SJSA1 (cell line): ENCODE measurements around the gene OCA2. TPM values are rescaled to one million over a fixed set of nuclear protein-coding genes. Genes with fewer than 3 reads are reported as not detected.

ENCODE experiments used
- DNase-seq, 2 experiments: peaks; one replicate each; pipeline ENCODE4 v3.0.0-alpha.2; 2015 to 2020; ENCODE audit warnings: low spot score in 2 of 2, low read depth in 1 of 2
- H3K27ac ChIP-seq: fragments of 250-450 bp; sonication (Bioruptor Pico); 2 replicates; pipeline ENCODE4 v1.5.1; 2020; ENCODE audit warnings: mild to moderate bottlenecking, moderate library complexity
- H3K27me3 ChIP-seq: fragments of 250-450 bp; sonication (Bioruptor Pico); replicated peaks from 2 replicates; pipeline ENCODE4 v1.5.1; 2020; ENCODE audit warnings: mild to moderate bottlenecking, moderate library complexity
- H3K36me3 ChIP-seq: fragments of 250-450 bp; sonication (Bioruptor Pico); 2 replicates; pipeline ENCODE4 v1.5.1; 2020; ENCODE audit warnings: mild to moderate bottlenecking
- H3K4me1 ChIP-seq: fragments of 250-450 bp; sonication (Bioruptor Pico); replicated peaks from 2 replicates; pipeline ENCODE4 v1.6.1; 2021; ENCODE audit warnings: mild to moderate bottlenecking
- H3K4me3 ChIP-seq: fragments of 250-450 bp; sonication (Bioruptor Pico); 2 replicates; pipeline ENCODE4 v1.5.1; 2020; ENCODE audit warnings: mild to moderate bottlenecking
- H3K9me3 ChIP-seq: fragments of 250-450 bp; sonication (Bioruptor Pico); replicated peaks from 2 replicates; pipeline ENCODE4 v1.5.1; 2020; ENCODE audit warnings: mild to moderate bottlenecking
- total RNA-seq: library from RNA; depleted of rRNA; stranded (reverse); fragments of >200 nt; shearing (Covaris generic); gene quantifications from 2 replicates; pipeline ENCODE4 v1.2.3, GENCODE V29; 2014

The OCA2 gene
- total RNA-seq, 1 experiment from 2014 or later: 0.11 TPM

- H3K9me3 ChIP-seq: no peaks in the 10 kb centered on the region
- H3K4me1 ChIP-seq: no peaks in the 10 kb centered on the region
- H3K4me3 ChIP-seq: no peak overlapping the region
- no peaks in the 10 kb centered on the region for H3K27me3 ChIP-seq
- H3K36me3 ChIP-seq: no peaks in the 10 kb centered on the region
- H3K27ac ChIP-seq: no peak overlapping the region
- DNase-seq: no peak
These were observed 39.1 kb downstream of the OCA2 start for GRCh38 chr15:28060005-28060404.

- Histone ChIP-seq H3K4me3 (no peak overlapping the region), H3K9me3 (no peaks in the 10 kb centered on the region), H3K27me3 (no peaks in the 10 kb centered on the region), H3K36me3 (no peaks in the 10 kb centered on the region), H3K4me1 (no peaks in the 10 kb centered on the region), H3K27ac (no peak overlapping the region)
- no peak for DNase-seq
These were observed 41.0 kb downstream of the OCA2 start for GRCh38 chr15:28058082-28058481.

GRCh38 chr15:28051955-28052633 is 47.0 kb downstream of the OCA2 start:
- no peak for DNase-seq
- H3K4me3 ChIP-seq: no peak overlapping the region
- H3K4me1 ChIP-seq: no peaks in the 10 kb centered on the region
- H3K9me3 ChIP-seq: no peaks in the 10 kb centered on the region; the same call in 1 of the 2 replicates
- H3K36me3 ChIP-seq: no peaks in the 10 kb centered on the region
- H3K27me3 ChIP-seq: no peaks in the 10 kb centered on the region
- no peak overlapping the region for H3K27ac ChIP-seq

GRCh38 chr15:28049581-28049980 is 49.5 kb downstream of the OCA2 start:
- no peaks in the 10 kb centered on the region for H3K36me3 ChIP-seq
- H3K27ac ChIP-seq: no peak overlapping the region
- no peak for DNase-seq
- H3K9me3 ChIP-seq: no peaks in the 10 kb centered on the region; the same call in 1 of the 2 replicates
- H3K4me3 ChIP-seq: no peak overlapping the region
- H3K27me3 ChIP-seq: no peaks in the 10 kb centered on the region
- H3K4me1 ChIP-seq: no peaks in the 10 kb centered on the region

- Histone ChIP-seq H3K27me3 (no peaks in the 10 kb centered on the region), H3K9me3 (no peaks in the 10 kb centered on the region; the same call in 1 of the 2 replicates), H3K27ac (no peak overlapping the region), H3K36me3 (no peaks in the 10 kb centered on the region), H3K4me3 (no peak overlapping the region), H3K4me1 (no peaks in the 10 kb centered on the region)
- DNase-seq: no peak
These were observed 51.8 kb downstream of the OCA2 start for GRCh38 chr15:28047277-28047676.

GRCh38 chr15:28044121-28044672 is 54.9 kb downstream of the OCA2 start:
- no peaks in the 10 kb centered on the region for H3K36me3 ChIP-seq
- no peak overlapping the region for H3K4me3 ChIP-seq
- no peak overlapping the region for H3K27ac ChIP-seq
- no peaks in the 10 kb centered on the region for H3K4me1 ChIP-seq
- H3K27me3 ChIP-seq: no peaks in the 10 kb centered on the region
- DNase-seq: no peak
- no peaks in the 10 kb centered on the region for H3K9me3 ChIP-seq

- Histone ChIP-seq H3K4me3 (no peak overlapping the region), H3K9me3 (no peaks in the 10 kb centered on the region), H3K27ac (no peak overlapping the region), H3K36me3 (no peaks in the 10 kb centered on the region), H3K27me3 (no peaks in the 10 kb centered on the region), H3K4me1 (no peaks in the 10 kb centered on the region)
- no peak for DNase-seq
These were observed 55.4 kb downstream of the OCA2 start for GRCh38 chr15:28043691-28044091.

- Histone ChIP-seq H3K9me3 (no peaks in the 10 kb centered on the region), H3K4me1 (no peaks in the 10 kb centered on the region), H3K27me3 (no peaks in the 10 kb centered on the region), H3K36me3 (no peaks in the 10 kb centered on the region), H3K4me3 (no peak overlapping the region), H3K27ac (no peak overlapping the region)
- no peak for DNase-seq
These were observed 61.0 kb downstream of the OCA2 start for GRCh38 chr15:28037969-28038590.

GRCh38 chr15:28033443-28033842 is 65.7 kb downstream of the OCA2 start:
- no peaks in the 10 kb centered on the region for H3K9me3 ChIP-seq
- DNase-seq: no peak
- H3K27me3 ChIP-seq: no peaks in the 10 kb centered on the region
- H3K36me3 ChIP-seq: no peaks in the 10 kb centered on the region
- H3K4me1 ChIP-seq: no peaks in the 10 kb centered on the region
- no peak overlapping the region for H3K27ac ChIP-seq
- no peak overlapping the region for H3K4me3 ChIP-seq

GRCh38 chr15:28030801-28031200 is 68.3 kb downstream of the OCA2 start:
- no peak overlapping the region for H3K4me3 ChIP-seq
- no peaks in the 10 kb centered on the region for H3K4me1 ChIP-seq
- no peak overlapping the region for H3K27ac ChIP-seq
- H3K36me3 ChIP-seq: no peaks in the 10 kb centered on the region
- H3K27me3 ChIP-seq: no peaks in the 10 kb centered on the region
- no peak for DNase-seq
- H3K9me3 ChIP-seq: no peaks in the 10 kb centered on the region

GRCh38 chr15:28027714-28028076 is 71.4 kb downstream of the OCA2 start:
- Histone ChIP-seq H3K9me3 (no peaks in the 10 kb centered on the region), H3K27ac (no peak overlapping the region), H3K4me1 (no peaks in the 10 kb centered on the region), H3K27me3 (no peaks in the 10 kb centered on the region), H3K36me3 (no peaks in the 10 kb centered on the region), H3K4me3 (no peak overlapping the region)
- no peak for DNase-seq

GRCh38 chr15:28026764-28027713 is 72.1 kb downstream of the OCA2 start:
- no peak for DNase-seq
- H3K9me3 ChIP-seq: no peaks in the 10 kb centered on the region
- no peaks in the 10 kb centered on the region for H3K4me1 ChIP-seq
- no peak overlapping the region for H3K4me3 ChIP-seq
- H3K27me3 ChIP-seq: no peaks in the 10 kb centered on the region
- H3K27ac ChIP-seq: no peak overlapping the region
- no peaks in the 10 kb centered on the region for H3K36me3 ChIP-seq

GRCh38 chr15:28026221-28026620 is 72.9 kb downstream of the OCA2 start:
- Histone ChIP-seq H3K4me1 (no peaks in the 10 kb centered on the region), H3K27me3 (no peaks in the 10 kb centered on the region), H3K27ac (no peak overlapping the region), H3K36me3 (no peaks in the 10 kb centered on the region), H3K4me3 (no peak overlapping the region), H3K9me3 (no peaks in the 10 kb centered on the region)
- DNase-seq: no peak

GRCh38 chr15:28025413-28025812 is 73.7 kb downstream of the OCA2 start:
- Histone ChIP-seq H3K36me3 (no peaks in the 10 kb centered on the region), H3K9me3 (no peaks in the 10 kb centered on the region), H3K27me3 (no peaks in the 10 kb centered on the region), H3K4me1 (no peaks in the 10 kb centered on the region), H3K4me3 (no peak overlapping the region), H3K27ac (no peak overlapping the region)
- no peak for DNase-seq
